NCI-H2081 (cell line): ENCODE data around the gene HMOX2.

ENCODE experiments used
- DNase-seq, 2 experiments: peaks; one replicate each; lab custom pipeline; 2025; lab: John Stamatoyannopoulos, UW

HMOX2 gene

GRCh38 chr16:4465977-4466779 lies 10.0 kb upstream of the HMOX2 start:
- DNase-seq: no peak

- DNase-seq: no peak
Measured at GRCh38 chr16:4467916-4468315, 8.3 kb upstream of the HMOX2 start.

GRCh38 chr16:4468972-4469371 lies 7.2 kb upstream of the HMOX2 start:
- DNase-seq: no peak

GRCh38 chr16:4471869-4472268 lies 4.3 kb upstream of the HMOX2 start:
- no peak for DNase-seq

- DNase-seq: no peak
Measured at GRCh38 chr16:4472880-4473279, 3.3 kb upstream of the HMOX2 start.

GRCh38 chr16:4474192-4474961 lies 1.8 kb upstream of the HMOX2 start, which contains the start of gene NMRAL1:
Gene NMRAL1, minus strand, starts transcription at chr16:4474625. Its CDS starts 493 bp downstream, at chr16:4474132.
- no peak for DNase-seq

- no peak for DNase-seq
Measured at GRCh38 chr16:4477966-4478365, 1.8 kb downstream of the HMOX2 start.

- DNase-seq: no peak
Measured at GRCh38 chr16:4481526-4481925, 5.3 kb downstream of the HMOX2 start.

- no peak for DNase-seq
Measured at GRCh38 chr16:4481963-4482362, 5.8 kb downstream of the HMOX2 start.

GRCh38 chr16:4486126-4486893 lies 10.1 kb downstream of the HMOX2 start:
- DNase-seq: no peak

GRCh38 chr16:4487955-4488498 lies 11.8 kb downstream of the HMOX2 start:
- no peak for DNase-seq

- no peak for DNase-seq
Measured at GRCh38 chr16:4488499-4488967, 12.3 kb downstream of the HMOX2 start.

GRCh38 chr16:4489030-4489429 lies 12.8 kb downstream of the HMOX2 start:
- DNase-seq: no peak

GRCh38 chr16:4491898-4492297 lies 15.7 kb downstream of the HMOX2 start:
- DNase-seq: no peak

GRCh38 chr16:4494746-4495490 lies 18.7 kb downstream of the HMOX2 start:
- DNase-seq: no peak

GRCh38 chr16:4495766-4496165 lies 19.6 kb downstream of the HMOX2 start:
- DNase-seq: no peak

GRCh38 chr16:4496305-4496704 lies 20.1 kb downstream of the HMOX2 start:
- no peak for DNase-seq

GRCh38 chr16:4498546-4499195 lies 22.5 kb downstream of the HMOX2 start:
- DNase-seq: no peak

- no peak for DNase-seq
Measured at GRCh38 chr16:4499196-4499555, 23.0 kb downstream of the HMOX2 start.

GRCh38 chr16:4500272-4500671 lies 24.1 kb downstream of the HMOX2 start:
- DNase-seq: no peak

GRCh38 chr16:4501071-4501478 lies 24.9 kb downstream of the HMOX2 start:
- DNase-seq: no peak
